H1 (cell line): ENCODE measurements around the gene AMZ1. TPM values are rescaled to one million over a fixed set of nuclear protein-coding genes. Genes with fewer than 3 reads are reported as not detected.

Experiments
- CTCF ChIA-PET: fragments of 300-600 bp; sonication (Branson Sonifier 250); formaldehyde crosslinking; loops from one replicate; lab custom pipeline; 2021; ENCODE audit not compliant: partially characterized antibody; lab: Charles Lee
- POLR2A ChIA-PET: fragments of 300-600 bp; sonication (Branson Sonifier 250); formaldehyde crosslinking; loops from one replicate; lab custom pipeline; 2021; ENCODE audit warnings: inconsistent platforms; ENCODE audit not compliant: partially characterized antibody; lab: Charles Lee
- DNase-seq, 2 experiments: peaks; one replicate each; pipeline versions ENCODE4 v3.0.0 to v3.0.0-alpha.2; 2010 to 2022; ENCODE audit warnings: low spot score in 2 of 2, low read depth in 1 of 2, mixed read lengths in 1 of 2
- FAIRE-seq: peaks from 2 replicates; lab custom pipeline; 2011; peaks lifted over from hg19 to GRCh38; lab: Jason Lieb, UNC
- H2AFZ ChIP-seq: 2 replicates; pipeline ENCODE4 v1.8.1; 2012; ENCODE audit warnings: low read length, inconsistent platforms
- H2AK5ac ChIP-seq: 2 replicates; pipeline ENCODE4 v1.6.1; 2013; ENCODE audit warnings: low read depth, low read length
- H2BK120ac ChIP-seq: replicated peaks from 2 replicates; pipeline ENCODE3; 2013; ENCODE audit warnings: low read depth, low read length, inconsistent platforms
- H2BK12ac ChIP-seq: 2 replicates; pipeline ENCODE4 v1.6.1; 2013; ENCODE audit warnings: low read depth, low read length
- H2BK15ac ChIP-seq: 2 replicates; pipeline ENCODE4 v1.6.1; 2013; ENCODE audit warnings: low read length
- H2BK20ac ChIP-seq: 2 replicates; pipeline ENCODE4 v1.6.1; 2013; ENCODE audit warnings: low read length
- H2BK5ac ChIP-seq: 2 replicates; pipeline ENCODE4 v1.6.1; 2013; ENCODE audit warnings: low read depth, low read length
- H3K14ac ChIP-seq: 2 replicates; pipeline ENCODE4 v1.6.1; 2013; ENCODE audit warnings: inconsistent platforms; ENCODE audit not compliant: insufficient read length
- H3K18ac ChIP-seq: 2 replicates; pipeline ENCODE4 v1.6.1; 2013; ENCODE audit warnings: low read length; ENCODE audit errors: extremely low read depth
- H3K23ac ChIP-seq: 2 replicates; pipeline ENCODE4 v1.6.1; 2013; ENCODE audit warnings: inconsistent platforms; ENCODE audit not compliant: insufficient read length
- H3K23me2 ChIP-seq: 2 replicates; pipeline ENCODE4 v1.6.1; 2013; ENCODE audit warnings: low read depth, low read length
- H3K27ac ChIP-seq: 2 replicates; pipeline ENCODE4 v1.6.1; 2011; ENCODE audit warnings: low read depth, low read length, inconsistent platforms
- H3K27me3 ChIP-seq, 4 experiments: replicated peaks in 1 of 4; 1 replicate in 1 of 4; 2 replicates in 3 of 4; pipeline versions ENCODE4 v1.6.1 to v1.8.1; 2011 to 2013; ENCODE audit warnings: low read length in 3 of 4, mild to moderate bottlenecking in 3 of 4, inconsistent platforms in 2 of 4, mixed read lengths in 2 of 4, moderate library complexity in 1 of 4; ENCODE audit not compliant: control insufficient read depth in 3 of 4, insufficient read depth in 3 of 4; ENCODE audit errors: extremely low read depth in 1 of 4
- H3K36me3 ChIP-seq, 4 experiments: 2 replicates each; pipeline versions ENCODE4 v1.6.1 to v1.8.1; 2011 to 2013; ENCODE audit warnings: mild to moderate bottlenecking in 4 of 4, low read length in 3 of 4, moderate library complexity in 2 of 4, control low read depth in 1 of 4, inconsistent platforms in 1 of 4; ENCODE audit not compliant: insufficient read depth in 4 of 4, control insufficient read depth in 2 of 4
- H3K4ac ChIP-seq: replicated peaks from 2 replicates; pipeline ENCODE3; 2013; ENCODE audit warnings: low read length, low read depth, mixed read lengths, inconsistent platforms; ENCODE audit not compliant: insufficient read length
- H3K4me1 ChIP-seq, 4 experiments: replicated peaks in 1 of 4; 1 replicate in 1 of 4; 2 replicates in 3 of 4; pipeline versions ENCODE4 v1.6.1 to v1.8.1; 2011 to 2013; ENCODE audit warnings: low read length in 3 of 4, inconsistent platforms in 2 of 4, mixed read lengths in 1 of 4; ENCODE audit not compliant: insufficient read depth in 4 of 4, control insufficient read depth in 3 of 4
- H3K4me2 ChIP-seq, 2 experiments: 2 replicates each; pipeline versions ENCODE4 v1.6.1 to v1.8.1; 2011 to 2013; ENCODE audit warnings: low read depth in 2 of 2, low read length in 2 of 2, control low read depth in 1 of 2, inconsistent platforms in 1 of 2, mild to moderate bottlenecking in 1 of 2; ENCODE audit not compliant: insufficient read depth in 1 of 2
- H3K4me3 ChIP-seq, 4 experiments: fragments of 200-600, 300-600 bp in 1 of 4; sonication (generic), shearing (Covaris generic), sonication (Bioruptor Twin) in 1 of 4; 2 replicates each; pipeline versions ENCODE4 v1.5.1 to v1.8.1; 2011 to 2016; ENCODE audit warnings: low read length in 4 of 4, low read depth in 3 of 4, control low read depth in 2 of 4, inconsistent platforms in 2 of 4, mild to moderate bottlenecking in 2 of 4, mixed read lengths in 1 of 4, moderate library complexity in 1 of 4; ENCODE audit not compliant: insufficient read depth in 2 of 4; ENCODE audit errors: extremely low read depth in 1 of 4
- H3K56ac ChIP-seq: replicated peaks from 2 replicates; pipeline ENCODE3; 2013; ENCODE audit warnings: low read depth, mild to moderate bottlenecking, mixed read lengths, low read length, inconsistent platforms; ENCODE audit not compliant: insufficient read length
- H3K79me1 ChIP-seq: 2 replicates; pipeline ENCODE4 v1.6.1; 2013; ENCODE audit warnings: low read depth, low read length, control low read depth
- H3K79me2 ChIP-seq, 2 experiments: 2 replicates each; pipeline versions ENCODE4 v1.6.1 to v1.8.1; 2012 to 2013; ENCODE audit warnings: low read length in 2 of 2, mild to moderate bottlenecking in 2 of 2, inconsistent platforms in 1 of 2; ENCODE audit not compliant: insufficient read depth in 2 of 2, control insufficient read depth in 1 of 2
- H3K9ac ChIP-seq, 4 experiments: replicated peaks in 1 of 4; 1 replicate in 1 of 4; 2 replicates in 3 of 4; pipeline versions ENCODE4 v1.6.1 to v1.8.1; 2011 to 2013; ENCODE audit warnings: low read depth in 3 of 4, low read length in 3 of 4, control low read depth in 2 of 4, mild to moderate bottlenecking in 2 of 4, moderate library complexity in 2 of 4, inconsistent platforms in 1 of 4; ENCODE audit errors: extremely low read depth in 1 of 4
- H3K9me3 ChIP-seq, 2 experiments: 2 replicates each; pipeline versions ENCODE4 v1.6.1 to v1.8.1; 2012 to 2013; ENCODE audit warnings: mild to moderate bottlenecking in 2 of 2, moderate library complexity in 2 of 2, control low read depth in 1 of 2, inconsistent platforms in 1 of 2, low read depth in 1 of 2, low read length in 1 of 2, mixed read lengths in 1 of 2; ENCODE audit not compliant: insufficient read depth in 2 of 2
- H4K20me1 ChIP-seq, 2 experiments: replicated peaks in 1 of 2; 2 replicates each; pipeline versions ENCODE3 to v1.8.1; 2011 to 2013; ENCODE audit warnings: inconsistent platforms in 2 of 2, low read length in 2 of 2, mild to moderate bottlenecking in 1 of 2; ENCODE audit not compliant: insufficient read depth in 2 of 2, control insufficient read depth in 1 of 2
- H4K5ac ChIP-seq: 2 replicates; pipeline ENCODE4 v1.6.1; 2013; ENCODE audit warnings: low read length, low read depth, mixed read lengths, inconsistent platforms; ENCODE audit not compliant: insufficient read length
- H4K8ac ChIP-seq: 2 replicates; pipeline ENCODE4 v1.8.0; 2013; ENCODE audit warnings: mild to moderate bottlenecking, moderate library complexity, low read length, inconsistent platforms; ENCODE audit not compliant: insufficient read depth; ENCODE audit errors: extremely low read depth
- H4K91ac ChIP-seq: replicated peaks from 2 replicates; pipeline ENCODE3; 2013; ENCODE audit warnings: low read length, mixed read lengths, inconsistent platforms; ENCODE audit not compliant: insufficient read length
- CBX8 ChIP-seq: fragments of 300-800, 300-1000 bp; sonication (generic); IDR thresholded peaks from 2 replicates; pipeline ENCODE4 v1.7.1; 2016; ENCODE audit warnings: low read depth, low read length, borderline replicate concordance
- FOSL1 ChIP-seq: IDR thresholded peaks from 2 replicates; pipeline ENCODE4 v1.6.1; 2011; ENCODE audit warnings: mild to moderate bottlenecking, low read depth, low read length, moderate library complexity; ENCODE audit not compliant: insufficient read depth
- HDAC6 ChIP-seq: IDR thresholded peaks from one replicate; pipeline ENCODE4 v1.7.1; 2012; ENCODE audit warnings: low read depth, mild to moderate bottlenecking, inconsistent platforms, low read length, moderate library complexity
- JUND ChIP-seq: IDR thresholded peaks from 2 replicates; pipeline ENCODE4 v1.6.1; 2011; ENCODE audit warnings: mild to moderate bottlenecking, improper control_type of control experiment, low read length
- RNF2 ChIP-seq: fragments of 200-900, 300-1000 bp; sonication (generic); IDR thresholded peaks from 2 replicates; pipeline ENCODE4 v1.7.1; 2016; ENCODE audit warnings: borderline replicate concordance, low read depth, mild to moderate bottlenecking, antibody characterized with exemption, low read length; ENCODE audit not compliant: poor library complexity, severe bottlenecking; ENCODE audit errors: missing control alignments
- SIRT6 ChIP-seq: IDR thresholded peaks from one replicate; pipeline ENCODE4 v1.7.1; 2012; ENCODE audit warnings: low read length, inconsistent platforms
- SP1 ChIP-seq: IDR thresholded peaks from 2 replicates; pipeline ENCODE4 v1.6.1; 2011; ENCODE audit warnings: low read depth, low read length
- SRF ChIP-seq: IDR thresholded peaks from 2 replicates; pipeline ENCODE4 v1.6.1; 2011; ENCODE audit warnings: mild to moderate bottlenecking, low read depth, low read length, moderate library complexity
- WGBS, 2 experiments: shearing (Covaris generic) in 1 of 2; methylation state at CpG; one replicate each; pipeline versions ENCODE4 v1.1.6 to v1.1.7; 2013 to 2015; ENCODE audit warnings: low lambda C conversion rate in 2 of 2, mixed read lengths in 2 of 2, inconsistent platforms in 1 of 2, low coverage in 1 of 2, missing lambda C conversion rate in 1 of 2; ENCODE audit not compliant: insufficient replicate concordance in 2 of 2, insufficient coverage in 1 of 2, insufficient read length in 1 of 2; ENCODE audit errors: extremely low coverage in 1 of 2, missing lambda C conversion rate in 1 of 2; 5-methylcytosine and 5-hydroxymethylcytosine counted together
- polyA plus RNA-seq, 7 experiments: library from polyadenylated mRNA; depleted of rRNA in 3 of 7; stranded (reverse) in 5 of 7; unstranded in 2 of 7; fragments of >200 nt in 5 of 7; fragments of 200-250 nt in 2 of 7; gene quantifications; 1 replicate in 5 of 7; 2 replicates in 1 of 7; 4 replicates in 1 of 7; pipeline versions ENCODE4 v1.2.1 to v1.2.3, GENCODE V29; 2011 to 2013; ENCODE audit warnings: missing spikeins in 2 of 7, mixed read lengths in 2 of 7
- total RNA-seq: library from RNA; stranded (reverse); fragmentation: NEBNext Ultra II Directional; extraction: Animal tissue kit (Norgen Biotek cat#: 25700); gene quantifications from 2 replicates; pipeline ENCODE4 v1.2.1, GENCODE V29; 2021

Gene AMZ1
- total and polyA plus RNA-seq, 2 of the 8 experiments (the other 6 are each of a cell fraction or from before 2014, with no cell fraction given): 0.59 to 1.4 TPM

DNA sequence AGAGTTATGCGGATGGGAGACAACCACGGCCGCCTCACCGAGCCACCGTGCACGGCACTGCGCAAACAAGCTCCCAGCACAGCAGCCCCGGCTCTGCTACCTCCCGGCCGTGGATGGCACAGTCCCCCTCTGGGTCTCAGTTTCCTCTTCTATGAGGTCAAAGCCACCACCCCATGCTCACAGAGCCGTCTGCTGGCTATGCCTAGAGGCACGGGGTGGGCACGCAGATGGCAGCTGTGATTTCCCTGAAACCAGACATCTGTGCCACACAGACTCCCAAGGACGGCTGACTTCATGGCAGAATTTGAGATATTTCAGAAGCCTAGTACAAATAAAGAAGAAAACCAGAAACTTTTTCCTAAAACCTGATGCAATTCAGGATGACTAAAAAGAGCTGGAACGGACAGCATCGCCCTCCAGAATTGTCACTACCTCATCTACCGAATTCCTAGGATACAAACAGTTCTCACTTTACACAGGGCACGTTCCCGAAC lies 73.2 kb downstream of the AMZ1 start:
- no peak overlapping the region for H3K27ac ChIP-seq

More for the DNA sequence above, 73.2 kb downstream of the AMZ1 start:
- ChIA-PET POLR2A (interaction anchor here (1.3 kb wide), 1 partner anchor 9 kb away, joined by 6 read pairs; no protein-coding TSS in a partner anchor), CTCF (interaction anchor here (0.5 to 3.1 kb wide), 26 partner anchors 9 to 993 kb away, joined by 3 to 18 read pairs (median 4); no protein-coding TSS in a partner anchor)
- Histone ChIP-seq H2AK5ac (no peak overlapping the region), H3K79me2 (peaks cover 0 to 55% of the 10 kb centered on the region in 2 experiments; a peak in 2 of 4 replicates), H4K5ac (no peak overlapping the region), H2BK12ac (no peak overlapping the region), H3K23ac (no peak overlapping the region), H3K18ac (no peak overlapping the region), H3K27me3 (no peaks in the 10 kb centered on the region), H3K9me3 (no peaks in the 10 kb centered on the region), H2BK120ac (no peak overlapping the region), H3K36me3 (0 out of 8 replicates have a peak, but pooled peaks cover 0 to 2% (median 0%) of the 10 kb centered on the region in 4 experiments), H3K4me2 (no peak overlapping the region; a peak in 1 of 4 replicates), H4K20me1 (peaks cover 0 to 6% of the 10 kb centered on the region in 2 experiments), H3K4me1 (peaks cover 0 to 11% (median 4%) of the 10 kb centered on the region in 4 experiments; a peak in 5 of 7 replicates), H3K14ac (no peak overlapping the region), H3K79me1 (peaks cover 7% of the 10 kb centered on the region; the same call in 1 of the 2 replicates), H3K56ac (no peak overlapping the region), H3K4ac (no peak overlapping the region), H2BK5ac (no peak overlapping the region), H2BK20ac (no peak overlapping the region), H3K4me3 (no peak overlapping the region), H2BK15ac (no peak overlapping the region), H2AFZ (no peak overlapping the region), H4K91ac (no peak overlapping the region), H4K8ac (no peak overlapping the region), H3K23me2 (no peaks in the 10 kb centered on the region), H3K9ac (no peak overlapping the region)
- TF ChIP-seq CBX8 (no peak), SP1 (no peak), SRF (no peak), SIRT6 (no peak), FOSL1 (no peak), JUND (no peak), RNF2 (no peak), HDAC6 (no peak)
- FAIRE-seq: no peak
- DNase-seq: no peak
- WGBS, 2 experiments: 92% methylated on average over 12 of the region's 19 CpGs; no CpG with 5 or more reads in 1 of the 2 experiments
